Esophagus muscularis mucosa (tissue), 3 donors: ENCODE results near the gene AFF1.

Source experiments
- CTCF ChIP-seq, 3 experiments: fragments of 200-600 bp in 2 of 3; fragments of 450-650 bp in 1 of 3; sonication (generic) in 2 of 3; IDR thresholded peaks; one replicate each; pipeline ENCODE4 v1.5.1; 2017 to 2019; ENCODE audit warnings: antibody characterized with exemption in 3 of 3, mild to moderate bottlenecking in 2 of 3, moderate library complexity in 1 of 3
- POLR2AphosphoS5 ChIP-seq, 2 donors: sonication (generic); formaldehyde crosslinking; IDR thresholded peaks; one replicate each; pipeline ENCODE4 v1.6.1; 2017; ENCODE audit warnings: antibody characterized with exemption in 2 of 2

GRCh38 chr4:87109945-87110344, 175.1 kb downstream of the AFF1 start:
- TF ChIP-seq CTCF (IDR thresholded peaks at IDR 0.05) (no peak), POLR2AphosphoS5 (IDR thresholded peaks at IDR 0.05) (no peak)
